Frontal cortex (tissue), 4 donors: ENCODE measurements around the gene TTLL8. TPM values are rescaled to one million over a fixed set of nuclear protein-coding genes. Genes with fewer than 3 reads are reported as not detected.
"Not testable (repeated sequence)": the region's sequence is repeated elsewhere in the genome, so short reads cannot be mapped to it uniquely, and the experiment has no call there.

ENCODE experiments used
- DNase-seq, 2 donors: peaks; one replicate each; pipeline ENCODE4 v3.0.0; 2012; ENCODE audit warnings: low spot score in 2 of 2
- FAIRE-seq: peaks from 2 replicates; lab custom pipeline; 2012; peaks lifted over from hg19 to GRCh38; lab: Jason Lieb, UNC
- total RNA-seq: library from RNA; depleted of rRNA; stranded (reverse); fragments of >200 nt; gene quantifications from one replicate; pipeline ENCODE4 v1.2.3, GENCODE V29; 2014
- donor health status: control.
- donor health status: control.
- donor health status: control.

TTLL8 gene
- total RNA-seq: not detected

- DNase-seq: no peak
- FAIRE-seq: no peak
These were observed at the start of gene TTLL8 for GRCh38 chr22:50058061-50058905. Gene TTLL8 (minus strand): TSS chr22:50058298.

GRCh38 chr22:50107529-50107928, 49.4 kb upstream of the TTLL8 start:
- FAIRE-seq: no peak
- DNase-seq: no peak

- FAIRE-seq (no peak), DNase-seq (no peak)
These were observed 47.4 kb upstream of the TTLL8 start for GRCh38 chr22:50105208-50106100.

GRCh38 chr22:50104141-50104544, 46.0 kb upstream of the TTLL8 start:
- no peak for FAIRE-seq

GRCh38 chr22:50102946-50103345, 44.8 kb upstream of the TTLL8 start:
- FAIRE-seq: no peak
- no peak for DNase-seq

More at GRCh38 chr22:50104141-50104544, 46.0 kb upstream of the TTLL8 start:
- DNase-seq: no peak

GRCh38 chr22:50101870-50102565, 43.9 kb upstream of the TTLL8 start:
- DNase-seq (no peak), FAIRE-seq (no peak)

- FAIRE-seq: peak; percentile 42
- DNase-seq: no peak
These were observed 40.0 kb upstream of the TTLL8 start for GRCh38 chr22:50098052-50098451.

GRCh38 chr22:50092342-50092741, 34.2 kb upstream of the TTLL8 start:
- no peak for FAIRE-seq
- DNase-seq: no peak

GRCh38 chr22:50091092-50091768, 33.1 kb upstream of the TTLL8 start:
- FAIRE-seq (no peak), DNase-seq (no peak)

GRCh38 chr22:50090412-50090714, 32.3 kb upstream of the TTLL8 start:
- no peak for FAIRE-seq

GRCh38 chr22:50089682-50090411, 31.7 kb upstream of the TTLL8 start, which contains the start of gene MOV10L1:
Gene MOV10L1 (plus strand): TSS chr22:50090006. CDS start chr22:50090089, 83 bp downstream.
- FAIRE-seq (no peak), DNase-seq (peak; percentile 62 to 74)

More at GRCh38 chr22:50090412-50090714, 32.3 kb upstream of the TTLL8 start:
- no peak for DNase-seq

- DNase-seq (no peak), FAIRE-seq (no peak)
These were observed 31.1 kb upstream of the TTLL8 start for GRCh38 chr22:50089231-50089630.

GRCh38 chr22:50088096-50088495, 30.0 kb upstream of the TTLL8 start:
- DNase-seq: no peak
- FAIRE-seq: no peak

GRCh38 chr22:50087646-50088045, 29.5 kb upstream of the TTLL8 start:
- no peak for DNase-seq
- FAIRE-seq: no peak

- not testable (repeated sequence) for DNase-seq, FAIRE-seq
These were observed 28.9 kb upstream of the TTLL8 start for GRCh38 chr22:50086975-50087374.

GRCh38 chr22:50086526-50086925, 28.4 kb upstream of the TTLL8 start:
- FAIRE-seq (no peak), DNase-seq (no peak)

GRCh38 chr22:50085211-50085972, 27.3 kb upstream of the TTLL8 start, which contains the start of gene MLC1:
Gene MLC1 (minus strand): TSS chr22:50085426. CDS start chr22:50084902, 524 bp downstream.
- FAIRE-seq (no peak), DNase-seq (peak in 1 of 2 donors; percentile 43)

- DNase-seq (peak in 1 of 2 donors; percentile 24), FAIRE-seq (no peak)
These were observed 26.5 kb upstream of the TTLL8 start for GRCh38 chr22:50084614-50085021.
